PC-9 (cell line): Measurements from ENCODE around the gene PRLH.

Source experiments
- CTCF ChIP-seq: fragments of 200-600 bp; sonication (generic); conservative IDR thresholded peaks from 2 replicates; pipeline ENCODE4 v1.6.1; 2017; ENCODE audit warnings: mixed run types, antibody characterized with exemption, mild to moderate bottlenecking, moderate library complexity
- EZH2 ChIP-seq: fragments of 200-600 bp; sonication (generic); IDR thresholded peaks from 2 replicates; pipeline ENCODE4 v1.8.0; 2017; ENCODE audit warnings: antibody characterized with exemption, low read depth

- TF ChIP-seq CTCF = no peak
- no peak for TF ChIP-seq EZH2
Observed at GRCh38 chr2:237566401-237567235, at the start of gene PRLH.
